ENCODE results near the gene C4B.
"Not testable (repeated sequence)": the region's sequence is repeated elsewhere in the genome, so short reads cannot be mapped to it uniquely, and the experiment has no call there.

The C4B gene

GRCh38 chr6:32046450-32047083 is 32.0 kb downstream of the C4B start:
- in situ Hi-C loops (cut with HindIII; ENCODE audit: low sequenced_read_pairs), result no loop called here
- no peak for TF ChIP-seq CTCF (IDR thresholded peaks at IDR 0.05; ENCODE audit: low read depth, low read length, missing control alignments)
- no peak overlapping the region for H3K4me3 ChIP-seq (ENCODE audit: low read depth, low read length)
- DNase-seq (ENCODE audit: low read depth), result no peak

GRCh38 chr6:32047084-32047478 is 32.5 kb downstream of the C4B start:
- no peak overlapping the region for H3K4me3 ChIP-seq (ENCODE audit: low read depth, low read length)
- TF ChIP-seq CTCF (IDR thresholded peaks at IDR 0.05; ENCODE audit: low read depth, low read length, missing control alignments), result no peak
- in situ Hi-C loops (cut with HindIII; ENCODE audit: low sequenced_read_pairs), result no loop called here
- DNase-seq (ENCODE audit: low read depth), result no peak

- DNase-seq (ENCODE audit: low read depth), result no peak
- TF ChIP-seq CTCF (IDR thresholded peaks at IDR 0.05; ENCODE audit: low read depth, low read length, missing control alignments), result no peak
- H3K4me3 ChIP-seq (ENCODE audit: low read depth, low read length), result no peak overlapping the region
- in situ Hi-C loops (cut with HindIII; ENCODE audit: low sequenced_read_pairs), result no loop called here
Measured at GRCh38 chr6:32047539-32047854, 32.9 kb downstream of the C4B start.

GRCh38 chr6:32047855-32048766 is 33.5 kb downstream of the C4B start:
- DNase-seq (ENCODE audit: low read depth), result no peak
- peak; percentile 75 for TF ChIP-seq CTCF (IDR thresholded peaks at IDR 0.05; ENCODE audit: low read depth, low read length, missing control alignments)
- in situ Hi-C loops (cut with HindIII; ENCODE audit: low sequenced_read_pairs), result no loop called here
- H3K4me3 ChIP-seq (ENCODE audit: low read depth, low read length), result no peak overlapping the region

- in situ Hi-C loops (cut with HindIII; ENCODE audit: low sequenced_read_pairs), result not testable (repeated sequence)
Measured at GRCh38 chr6:32049149-32049548, 34.6 kb downstream of the C4B start.

GRCh38 chr6:32049736-32050135 is 35.1 kb downstream of the C4B start:
- DNase-seq (ENCODE audit: low read depth); H3K4me3 ChIP-seq (ENCODE audit: low read depth, low read length); in situ Hi-C loops (cut with HindIII; ENCODE audit: low sequenced_read_pairs): not testable (repeated sequence)

More at GRCh38 chr6:32049149-32049548, 34.6 kb downstream of the C4B start:
- not testable (repeated sequence) for DNase-seq (ENCODE audit: low read depth); H3K4me3 ChIP-seq (ENCODE audit: low read depth, low read length)

GRCh38 chr6:32050562-32050961 is 36.0 kb downstream of the C4B start:
- TF ChIP-seq CTCF (IDR thresholded peaks at IDR 0.05; ENCODE audit: low read depth, low read length, missing control alignments), result no peak
- no peak for DNase-seq (ENCODE audit: low read depth)
- no peak overlapping the region for H3K4me3 ChIP-seq (ENCODE audit: low read depth, low read length)
- in situ Hi-C loops (cut with HindIII; ENCODE audit: low sequenced_read_pairs), result no loop called here

GRCh38 chr6:32052626-32053025 is 38.0 kb downstream of the C4B start:
- H3K4me3 ChIP-seq (ENCODE audit: low read depth, low read length); DNase-seq (ENCODE audit: low read depth); in situ Hi-C loops (cut with HindIII; ENCODE audit: low sequenced_read_pairs): not testable (repeated sequence)

- DNase-seq (ENCODE audit: low read depth); in situ Hi-C loops (cut with HindIII; ENCODE audit: low sequenced_read_pairs); H3K4me3 ChIP-seq (ENCODE audit: low read depth, low read length): not testable (repeated sequence)
Measured at GRCh38 chr6:32053314-32053713, 38.7 kb downstream of the C4B start.

- not testable (repeated sequence) for DNase-seq (ENCODE audit: low read depth)
Measured at GRCh38 chr6:32055756-32056155, 41.2 kb downstream of the C4B start.

More at GRCh38 chr6:32055756-32056155, 41.2 kb downstream of the C4B start:
- in situ Hi-C loops (cut with HindIII; ENCODE audit: low sequenced_read_pairs); H3K4me3 ChIP-seq (ENCODE audit: low read depth, low read length): not testable (repeated sequence)
